ENCODE results near the gene SEC14L1.
"Not testable (repeated sequence)": the region's sequence is repeated elsewhere in the genome, so short reads cannot be mapped to it uniquely, and the experiment has no call there.

Gene SEC14L1

GRCh38 chr17:77140878-77141767 is at the start of gene SEC14L1:
SEC14L1 (plus strand) TSS chr17:77140969; CDS start chr17:77143597, 2,628 bp downstream.
- peaks cover 39% of the 10 kb centered on the region for H3K4me1 Mint-ChIP-seq
- DNase-seq (ENCODE audit: low spot score in 2 of 2) (peak; percentile 26 to 74), ATAC-seq (ENCODE audit: low read depth) (peak; percentile 41)
- H3K36me3 Mint-ChIP-seq = peaks cover 10% of the 10 kb centered on the region
- H3K27me3 Mint-ChIP-seq = no peaks in the 10 kb centered on the region
- H3K27ac Mint-ChIP-seq = peak within 1 kb of the TSS; percentile 92
- H3K9me3 Mint-ChIP-seq = peaks cover 3% of the 10 kb centered on the region
- H3K4me3 Mint-ChIP-seq = peak within 1 kb of the TSS; percentile 92

GRCh38 chr17:77092025-77092424 is 48.7 kb upstream of the SEC14L1 start:
- Mint-ChIP-seq H3K27me3 (no peaks in the 10 kb centered on the region), H3K36me3 (peaks cover 16% of the 10 kb centered on the region), H3K4me1 (peaks cover 20% of the 10 kb centered on the region)

GRCh38 chr17:77095461-77095860 is 45.3 kb upstream of the SEC14L1 start:
- Mint-ChIP-seq H3K9me3 (no peaks in the 10 kb centered on the region), H3K27me3 (no peaks in the 10 kb centered on the region), H3K36me3 (peaks cover 17% of the 10 kb centered on the region), H3K27ac (no peak overlapping the region), H3K4me3 (no peak overlapping the region), H3K4me1 (peaks cover 11% of the 10 kb centered on the region)
- DNase-seq (ENCODE audit: low spot score in 2 of 2) (no peak), ATAC-seq (ENCODE audit: low read depth) (no peak)

More at GRCh38 chr17:77092025-77092424, 48.7 kb upstream of the SEC14L1 start:
- Mint-ChIP-seq H3K4me3 (no peak overlapping the region), H3K27ac (peak overlapping the region; percentile 24), H3K9me3 (no peaks in the 10 kb centered on the region)
- ATAC-seq (ENCODE audit: low read depth) (no peak), DNase-seq (ENCODE audit: low spot score in 2 of 2) (no peak)

- Mint-ChIP-seq H3K4me3 (no peak overlapping the region), H3K4me1 (peaks cover 9% of the 10 kb centered on the region), H3K36me3 (peaks cover 17% of the 10 kb centered on the region), H3K27me3 (no peaks in the 10 kb centered on the region), H3K27ac (no peak overlapping the region), H3K9me3 (no peaks in the 10 kb centered on the region)
- ATAC-seq (ENCODE audit: low read depth) (peak; percentile 72), DNase-seq (ENCODE audit: low spot score in 2 of 2) (no peak)
These were observed 44.1 kb upstream of the SEC14L1 start for GRCh38 chr17:77096570-77097214.

- Mint-ChIP-seq H3K4me1 (peaks cover 8% of the 10 kb centered on the region), H3K9me3 (no peaks in the 10 kb centered on the region), H3K4me3 (no peak overlapping the region), H3K27ac (peak overlapping the region; percentile 48), H3K36me3 (peaks cover 12% of the 10 kb centered on the region), H3K27me3 (no peaks in the 10 kb centered on the region)
- ATAC-seq (ENCODE audit: low read depth) (no peak), DNase-seq (ENCODE audit: low spot score in 2 of 2) (no peak)
These were observed 43.1 kb upstream of the SEC14L1 start for GRCh38 chr17:77097631-77098180.

- H3K9me3 Mint-ChIP-seq = no peaks in the 10 kb centered on the region
- H3K27me3 Mint-ChIP-seq = no peaks in the 10 kb centered on the region
- H3K27ac Mint-ChIP-seq = no peak overlapping the region
- H3K36me3 Mint-ChIP-seq = peaks cover 10% of the 10 kb centered on the region
- ATAC-seq (ENCODE audit: low read depth) (no peak), DNase-seq (ENCODE audit: low spot score in 2 of 2) (no peak)
- no peak overlapping the region for H3K4me3 Mint-ChIP-seq
- H3K4me1 Mint-ChIP-seq = peaks cover 8% of the 10 kb centered on the region
These were observed 41.8 kb upstream of the SEC14L1 start for GRCh38 chr17:77098884-77099545.

- H3K27me3 Mint-ChIP-seq = no peaks in the 10 kb centered on the region
- DNase-seq (ENCODE audit: low spot score in 2 of 2) = no peak
- no peak for ATAC-seq (ENCODE audit: low read depth)
- H3K36me3 Mint-ChIP-seq = peaks cover 8% of the 10 kb centered on the region
- peaks cover 8% of the 10 kb centered on the region for H3K4me1 Mint-ChIP-seq
- no peaks in the 10 kb centered on the region for H3K9me3 Mint-ChIP-seq
- no peak overlapping the region for H3K4me3 Mint-ChIP-seq
- peak overlapping the region; percentile 59 for H3K27ac Mint-ChIP-seq
These were observed 40.8 kb upstream of the SEC14L1 start for GRCh38 chr17:77099997-77100396.

- no peak for ATAC-seq (ENCODE audit: low read depth)
- Mint-ChIP-seq H3K27me3 (no peaks in the 10 kb centered on the region), H3K27ac (peak overlapping the region; percentile 35), H3K4me3 (no peak overlapping the region), H3K4me1 (peaks cover 12% of the 10 kb centered on the region), H3K9me3 (no peaks in the 10 kb centered on the region), H3K36me3 (peaks cover 7% of the 10 kb centered on the region)
- DNase-seq (ENCODE audit: low spot score in 2 of 2) = no peak
These were observed 39.0 kb upstream of the SEC14L1 start for GRCh38 chr17:77101521-77102410.

- not testable (repeated sequence) for H3K36me3 Mint-ChIP-seq; ATAC-seq (ENCODE audit: low read depth); H3K9me3 Mint-ChIP-seq; H3K27me3 Mint-ChIP-seq; DNase-seq (ENCODE audit: low spot score in 2 of 2); H3K4me3 Mint-ChIP-seq
- peaks cover 14% of the 10 kb centered on the region for H3K4me1 Mint-ChIP-seq
- H3K27ac Mint-ChIP-seq = peak overlapping the region; percentile 35
These were observed 38.2 kb upstream of the SEC14L1 start for GRCh38 chr17:77102411-77103134.

- DNase-seq (ENCODE audit: low spot score in 2 of 2) (no peak), ATAC-seq (ENCODE audit: low read depth) (no peak)
- H3K4me3 Mint-ChIP-seq = peak overlapping the region; percentile 16
- H3K27me3 Mint-ChIP-seq = no peaks in the 10 kb centered on the region
- peaks cover 2% of the 10 kb centered on the region for H3K36me3 Mint-ChIP-seq
- H3K4me1 Mint-ChIP-seq = peaks cover 28% of the 10 kb centered on the region
- H3K9me3 Mint-ChIP-seq = no peaks in the 10 kb centered on the region
- no peak overlapping the region for H3K27ac Mint-ChIP-seq
These were observed 35.1 kb upstream of the SEC14L1 start for GRCh38 chr17:77105706-77106105.

- H3K27ac Mint-ChIP-seq = peak overlapping the region; percentile 89
- peak overlapping the region; percentile 80 for H3K4me3 Mint-ChIP-seq
- peaks cover 28% of the 10 kb centered on the region for H3K4me1 Mint-ChIP-seq
- H3K9me3 Mint-ChIP-seq = no peaks in the 10 kb centered on the region
- DNase-seq (ENCODE audit: low spot score in 2 of 2) = peak; percentile 28 to 35
- H3K27me3 Mint-ChIP-seq = no peaks in the 10 kb centered on the region
- peak; percentile 54 for ATAC-seq (ENCODE audit: low read depth)
- H3K36me3 Mint-ChIP-seq = peaks cover 1% of the 10 kb centered on the region
These were observed 33.9 kb upstream of the SEC14L1 start for GRCh38 chr17:77106874-77107358.

GRCh38 chr17:77107506-77108433 is 33.0 kb upstream of the SEC14L1 start:
- DNase-seq (ENCODE audit: low spot score in 2 of 2) = peak; percentile 62 to 73
- H3K4me3 Mint-ChIP-seq = peak overlapping the region; percentile 80
- H3K4me1 Mint-ChIP-seq = peaks cover 26% of the 10 kb centered on the region

More at GRCh38 chr17:77107506-77108433, 33.0 kb upstream of the SEC14L1 start:
- ATAC-seq (ENCODE audit: low read depth) = peak; percentile 82
- Mint-ChIP-seq H3K27me3 (no peaks in the 10 kb centered on the region), H3K9me3 (no peaks in the 10 kb centered on the region), H3K36me3 (peaks cover 1% of the 10 kb centered on the region), H3K27ac (peak overlapping the region; percentile 89)

Data from memory B cell (primary cell).